Uterus (tissue), 2 donors: ENCODE data around the gene EFCC1.

Experiments used
- POLR2A ChIP-seq, 2 donors: fragments of 450-650 bp; IDR thresholded peaks; one replicate each; pipeline ENCODE4 v1.6.1; 2016; ENCODE audit warnings: antibody characterized with exemption in 2 of 2, mild to moderate bottlenecking in 1 of 2, moderate library complexity in 1 of 2
- TF ChIP-seq, protein P1 (sequence below), 4 experiments: fragments of 200-600 bp in 2 of 4; fragments of 450-650 bp in 2 of 4; sonication (generic) in 2 of 4; IDR thresholded peaks; one replicate each; pipeline ENCODE4 v1.5.1; 2016 to 2019; ENCODE audit warnings: antibody characterized with exemption in 4 of 4, mild to moderate bottlenecking in 2 of 4, moderate library complexity in 1 of 4

- TF ChIP-seq, protein P1, sequence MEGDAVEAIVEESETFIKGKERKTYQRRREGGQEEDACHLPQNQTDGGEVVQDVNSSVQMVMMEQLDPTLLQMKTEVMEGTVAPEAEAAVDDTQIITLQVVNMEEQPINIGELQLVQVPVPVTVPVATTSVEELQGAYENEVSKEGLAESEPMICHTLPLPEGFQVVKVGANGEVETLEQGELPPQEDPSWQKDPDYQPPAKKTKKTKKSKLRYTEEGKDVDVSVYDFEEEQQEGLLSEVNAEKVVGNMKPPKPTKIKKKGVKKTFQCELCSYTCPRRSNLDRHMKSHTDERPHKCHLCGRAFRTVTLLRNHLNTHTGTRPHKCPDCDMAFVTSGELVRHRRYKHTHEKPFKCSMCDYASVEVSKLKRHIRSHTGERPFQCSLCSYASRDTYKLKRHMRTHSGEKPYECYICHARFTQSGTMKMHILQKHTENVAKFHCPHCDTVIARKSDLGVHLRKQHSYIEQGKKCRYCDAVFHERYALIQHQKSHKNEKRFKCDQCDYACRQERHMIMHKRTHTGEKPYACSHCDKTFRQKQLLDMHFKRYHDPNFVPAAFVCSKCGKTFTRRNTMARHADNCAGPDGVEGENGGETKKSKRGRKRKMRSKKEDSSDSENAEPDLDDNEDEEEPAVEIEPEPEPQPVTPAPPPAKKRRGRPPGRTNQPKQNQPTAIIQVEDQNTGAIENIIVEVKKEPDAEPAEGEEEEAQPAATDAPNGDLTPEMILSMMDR (IDR thresholded peaks at IDR 0.05), result no peak
- no peak for TF ChIP-seq POLR2A (IDR thresholded peaks at IDR 0.05)
Measured at GRCh38 chr3:129033633-129034321, 32.7 kb downstream of the EFCC1 start.
